H1 (cell line): Measurements from ENCODE around the gene ITGAE. TPM values are rescaled to one million over a fixed set of nuclear protein-coding genes. Genes with fewer than 3 reads are reported as not detected.

Experiments
- CTCF ChIA-PET: fragments of 300-600 bp; sonication (Branson Sonifier 250); formaldehyde crosslinking; loops from one replicate; lab custom pipeline; 2021; ENCODE audit not compliant: partially characterized antibody; lab: Charles Lee
- POLR2A ChIA-PET: fragments of 300-600 bp; sonication (Branson Sonifier 250); formaldehyde crosslinking; loops from one replicate; lab custom pipeline; 2021; ENCODE audit warnings: inconsistent platforms; ENCODE audit not compliant: partially characterized antibody; lab: Charles Lee
- DNase-seq, 2 experiments: peaks; one replicate each; pipeline versions ENCODE4 v3.0.0 to v3.0.0-alpha.2; 2010 to 2022; ENCODE audit warnings: low spot score in 2 of 2, low read depth in 1 of 2, mixed read lengths in 1 of 2
- FAIRE-seq: peaks from 2 replicates; lab custom pipeline; 2011; peaks lifted over from hg19 to GRCh38; lab: Jason Lieb, UNC
- H2AFZ ChIP-seq: 2 replicates; pipeline ENCODE4 v1.8.1; 2012; ENCODE audit warnings: low read length, inconsistent platforms
- H2AK5ac ChIP-seq: 2 replicates; pipeline ENCODE4 v1.6.1; 2013; ENCODE audit warnings: low read depth, low read length
- H2BK120ac ChIP-seq: replicated peaks from 2 replicates; pipeline ENCODE3; 2013; ENCODE audit warnings: low read depth, low read length, inconsistent platforms
- H2BK12ac ChIP-seq: 2 replicates; pipeline ENCODE4 v1.6.1; 2013; ENCODE audit warnings: low read depth, low read length
- H2BK15ac ChIP-seq: 2 replicates; pipeline ENCODE4 v1.6.1; 2013; ENCODE audit warnings: low read length
- H2BK20ac ChIP-seq: 2 replicates; pipeline ENCODE4 v1.6.1; 2013; ENCODE audit warnings: low read length
- H2BK5ac ChIP-seq: 2 replicates; pipeline ENCODE4 v1.6.1; 2013; ENCODE audit warnings: low read depth, low read length
- H3K14ac ChIP-seq: 2 replicates; pipeline ENCODE4 v1.6.1; 2013; ENCODE audit warnings: inconsistent platforms; ENCODE audit not compliant: insufficient read length
- H3K18ac ChIP-seq: 2 replicates; pipeline ENCODE4 v1.6.1; 2013; ENCODE audit warnings: low read length; ENCODE audit errors: extremely low read depth
- H3K23ac ChIP-seq: 2 replicates; pipeline ENCODE4 v1.6.1; 2013; ENCODE audit warnings: inconsistent platforms; ENCODE audit not compliant: insufficient read length
- H3K23me2 ChIP-seq: 2 replicates; pipeline ENCODE4 v1.6.1; 2013; ENCODE audit warnings: low read depth, low read length
- H3K27ac ChIP-seq: 2 replicates; pipeline ENCODE4 v1.6.1; 2011; ENCODE audit warnings: low read depth, low read length, inconsistent platforms
- H3K27me3 ChIP-seq, 4 experiments: replicated peaks in 1 of 4; 1 replicate in 1 of 4; 2 replicates in 3 of 4; pipeline versions ENCODE4 v1.6.1 to v1.8.1; 2011 to 2013; ENCODE audit warnings: low read length in 3 of 4, mild to moderate bottlenecking in 3 of 4, inconsistent platforms in 2 of 4, mixed read lengths in 2 of 4, moderate library complexity in 1 of 4; ENCODE audit not compliant: control insufficient read depth in 3 of 4, insufficient read depth in 3 of 4; ENCODE audit errors: extremely low read depth in 1 of 4
- H3K36me3 ChIP-seq, 4 experiments: 2 replicates each; pipeline versions ENCODE4 v1.6.1 to v1.8.1; 2011 to 2013; ENCODE audit warnings: mild to moderate bottlenecking in 4 of 4, low read length in 3 of 4, moderate library complexity in 2 of 4, control low read depth in 1 of 4, inconsistent platforms in 1 of 4; ENCODE audit not compliant: insufficient read depth in 4 of 4, control insufficient read depth in 2 of 4
- H3K4ac ChIP-seq: replicated peaks from 2 replicates; pipeline ENCODE3; 2013; ENCODE audit warnings: low read length, low read depth, mixed read lengths, inconsistent platforms; ENCODE audit not compliant: insufficient read length
- H3K4me1 ChIP-seq, 4 experiments: replicated peaks in 1 of 4; 1 replicate in 1 of 4; 2 replicates in 3 of 4; pipeline versions ENCODE4 v1.6.1 to v1.8.1; 2011 to 2013; ENCODE audit warnings: low read length in 3 of 4, inconsistent platforms in 2 of 4, mixed read lengths in 1 of 4; ENCODE audit not compliant: insufficient read depth in 4 of 4, control insufficient read depth in 3 of 4
- H3K4me2 ChIP-seq, 2 experiments: 2 replicates each; pipeline versions ENCODE4 v1.6.1 to v1.8.1; 2011 to 2013; ENCODE audit warnings: low read depth in 2 of 2, low read length in 2 of 2, control low read depth in 1 of 2, inconsistent platforms in 1 of 2, mild to moderate bottlenecking in 1 of 2; ENCODE audit not compliant: insufficient read depth in 1 of 2
- H3K4me3 ChIP-seq, 4 experiments: fragments of 200-600, 300-600 bp in 1 of 4; sonication (generic), shearing (Covaris generic), sonication (Bioruptor Twin) in 1 of 4; 2 replicates each; pipeline versions ENCODE4 v1.5.1 to v1.8.1; 2011 to 2016; ENCODE audit warnings: low read length in 4 of 4, low read depth in 3 of 4, control low read depth in 2 of 4, inconsistent platforms in 2 of 4, mild to moderate bottlenecking in 2 of 4, mixed read lengths in 1 of 4, moderate library complexity in 1 of 4; ENCODE audit not compliant: insufficient read depth in 2 of 4; ENCODE audit errors: extremely low read depth in 1 of 4
- H3K56ac ChIP-seq: replicated peaks from 2 replicates; pipeline ENCODE3; 2013; ENCODE audit warnings: low read depth, mild to moderate bottlenecking, mixed read lengths, low read length, inconsistent platforms; ENCODE audit not compliant: insufficient read length
- H3K79me1 ChIP-seq: 2 replicates; pipeline ENCODE4 v1.6.1; 2013; ENCODE audit warnings: low read depth, low read length, control low read depth
- H3K79me2 ChIP-seq, 2 experiments: 2 replicates each; pipeline versions ENCODE4 v1.6.1 to v1.8.1; 2012 to 2013; ENCODE audit warnings: low read length in 2 of 2, mild to moderate bottlenecking in 2 of 2, inconsistent platforms in 1 of 2; ENCODE audit not compliant: insufficient read depth in 2 of 2, control insufficient read depth in 1 of 2
- H3K9ac ChIP-seq, 4 experiments: replicated peaks in 1 of 4; 1 replicate in 1 of 4; 2 replicates in 3 of 4; pipeline versions ENCODE4 v1.6.1 to v1.8.1; 2011 to 2013; ENCODE audit warnings: low read depth in 3 of 4, low read length in 3 of 4, control low read depth in 2 of 4, mild to moderate bottlenecking in 2 of 4, moderate library complexity in 2 of 4, inconsistent platforms in 1 of 4; ENCODE audit errors: extremely low read depth in 1 of 4
- H3K9me3 ChIP-seq, 2 experiments: 2 replicates each; pipeline versions ENCODE4 v1.6.1 to v1.8.1; 2012 to 2013; ENCODE audit warnings: mild to moderate bottlenecking in 2 of 2, moderate library complexity in 2 of 2, control low read depth in 1 of 2, inconsistent platforms in 1 of 2, low read depth in 1 of 2, low read length in 1 of 2, mixed read lengths in 1 of 2; ENCODE audit not compliant: insufficient read depth in 2 of 2
- H4K20me1 ChIP-seq, 2 experiments: replicated peaks in 1 of 2; 2 replicates each; pipeline versions ENCODE3 to v1.8.1; 2011 to 2013; ENCODE audit warnings: inconsistent platforms in 2 of 2, low read length in 2 of 2, mild to moderate bottlenecking in 1 of 2; ENCODE audit not compliant: insufficient read depth in 2 of 2, control insufficient read depth in 1 of 2
- H4K5ac ChIP-seq: 2 replicates; pipeline ENCODE4 v1.6.1; 2013; ENCODE audit warnings: low read length, low read depth, mixed read lengths, inconsistent platforms; ENCODE audit not compliant: insufficient read length
- H4K8ac ChIP-seq: 2 replicates; pipeline ENCODE4 v1.8.0; 2013; ENCODE audit warnings: mild to moderate bottlenecking, moderate library complexity, low read length, inconsistent platforms; ENCODE audit not compliant: insufficient read depth; ENCODE audit errors: extremely low read depth
- H4K91ac ChIP-seq: replicated peaks from 2 replicates; pipeline ENCODE3; 2013; ENCODE audit warnings: low read length, mixed read lengths, inconsistent platforms; ENCODE audit not compliant: insufficient read length
- ASH2L ChIP-seq: fragments of 200-600, 300-600 bp; sonication (generic); IDR thresholded peaks from one replicate; pipeline ENCODE4 v1.7.1; 2017; ENCODE audit warnings: low read length
- ATF3 ChIP-seq: IDR thresholded peaks from 2 replicates; pipeline ENCODE4 v1.6.1; 2011; ENCODE audit warnings: low read depth, mild to moderate bottlenecking, low read length; ENCODE audit not compliant: insufficient read depth
- EGR1 ChIP-seq: IDR thresholded peaks from 2 replicates; pipeline ENCODE4 v1.6.1; 2011; ENCODE audit warnings: low read depth, low read length, borderline replicate concordance
- JUND ChIP-seq: IDR thresholded peaks from 2 replicates; pipeline ENCODE4 v1.6.1; 2011; ENCODE audit warnings: mild to moderate bottlenecking, improper control_type of control experiment, low read length
- KDM1A ChIP-seq: fragments of 200-600, 300-600 bp; sonication (generic); IDR thresholded peaks from 2 replicates; pipeline ENCODE4 v1.7.1; 2016; ENCODE audit warnings: mild to moderate bottlenecking, low read length, borderline replicate concordance
- KDM4A ChIP-seq: IDR thresholded peaks from one replicate; pipeline ENCODE4 v1.7.1; 2012; ENCODE audit warnings: low read depth, mild to moderate bottlenecking, moderate library complexity, low read length, inconsistent platforms; ENCODE audit not compliant: severe bottlenecking
- MAX ChIP-seq: IDR thresholded peaks from 2 replicates; pipeline ENCODE4 v1.6.1; 2012; ENCODE audit warnings: inconsistent platforms
- RNF2 ChIP-seq: fragments of 200-900, 300-1000 bp; sonication (generic); IDR thresholded peaks from 2 replicates; pipeline ENCODE4 v1.7.1; 2016; ENCODE audit warnings: borderline replicate concordance, low read depth, mild to moderate bottlenecking, antibody characterized with exemption, low read length; ENCODE audit not compliant: poor library complexity, severe bottlenecking; ENCODE audit errors: missing control alignments
- SIRT6 ChIP-seq: IDR thresholded peaks from one replicate; pipeline ENCODE4 v1.7.1; 2012; ENCODE audit warnings: low read length, inconsistent platforms
- SRF ChIP-seq: IDR thresholded peaks from 2 replicates; pipeline ENCODE4 v1.6.1; 2011; ENCODE audit warnings: mild to moderate bottlenecking, low read depth, low read length, moderate library complexity
- SUZ12 ChIP-seq: fragments of 200-600 bp; sonication (generic); IDR thresholded peaks from 2 replicates; pipeline ENCODE4 v1.6.1; 2012; ENCODE audit warnings: mild to moderate bottlenecking, inconsistent platforms, low read length, moderate library complexity, mixed read lengths
- TBP ChIP-seq: IDR thresholded peaks from 2 replicates; pipeline ENCODE4 v1.6.1; 2011; ENCODE audit warnings: low read depth, low read length, improper control_type of control experiment
- WGBS, 2 experiments: shearing (Covaris generic) in 1 of 2; methylation state at CpG; one replicate each; pipeline versions ENCODE4 v1.1.6 to v1.1.7; 2013 to 2015; ENCODE audit warnings: low lambda C conversion rate in 2 of 2, mixed read lengths in 2 of 2, inconsistent platforms in 1 of 2, low coverage in 1 of 2, missing lambda C conversion rate in 1 of 2; ENCODE audit not compliant: insufficient replicate concordance in 2 of 2, insufficient coverage in 1 of 2, insufficient read length in 1 of 2; ENCODE audit errors: extremely low coverage in 1 of 2, missing lambda C conversion rate in 1 of 2; 5-methylcytosine and 5-hydroxymethylcytosine counted together
- polyA plus RNA-seq, 7 experiments: library from polyadenylated mRNA; depleted of rRNA in 3 of 7; stranded (reverse) in 5 of 7; unstranded in 2 of 7; fragments of >200 nt in 5 of 7; fragments of 200-250 nt in 2 of 7; gene quantifications; 1 replicate in 5 of 7; 2 replicates in 1 of 7; 4 replicates in 1 of 7; pipeline versions ENCODE4 v1.2.1 to v1.2.3, GENCODE V29; 2011 to 2013; ENCODE audit warnings: missing spikeins in 2 of 7, mixed read lengths in 2 of 7
- total RNA-seq: library from RNA; stranded (reverse); fragmentation: NEBNext Ultra II Directional; extraction: Animal tissue kit (Norgen Biotek cat#: 25700); gene quantifications from 2 replicates; pipeline ENCODE4 v1.2.1, GENCODE V29; 2021

ITGAE gene
- total and polyA plus RNA-seq, 2 of the 8 experiments (the other 6 are each of a cell fraction or from before 2014, with no cell fraction given) = 23.2 to 43.1 TPM

GRCh38 chr17:3727041-3727440 lies 73.9 kb downstream of the ITGAE start:
- no peak overlapping the region for H2BK5ac ChIP-seq
- H3K14ac ChIP-seq = no peak overlapping the region
- H2BK120ac ChIP-seq = no peak overlapping the region
- H2AFZ ChIP-seq = no peak overlapping the region
- no peak overlapping the region for H2AK5ac ChIP-seq
- WGBS, 2 experiments = 94% methylated on average over 2 of the region's 2 CpGs; no CpG with 5 or more reads in 1 of the 2 experiments
- H3K27me3 ChIP-seq = no peaks in the 10 kb centered on the region
- H3K4me1 ChIP-seq = peaks cover 4 to 13% (median 9%) of the 10 kb centered on the region in 4 experiments; a peak in 5 of 7 replicates
- no peak overlapping the region for H3K23ac ChIP-seq
- H4K8ac ChIP-seq = no peak overlapping the region
- H4K20me1 ChIP-seq = peaks cover 4 to 18% of the 10 kb centered on the region in 2 experiments
- H3K23me2 ChIP-seq = peaks cover 12% of the 10 kb centered on the region
- H2BK15ac ChIP-seq = no peak overlapping the region
- H4K5ac ChIP-seq = no peak overlapping the region
- ChIA-PET POLR2A (interaction anchor here (0.7 to 1.2 kb wide), 4 partner anchors 9 to 12 kb away, joined by 3 read pairs; no protein-coding TSS in a partner anchor), CTCF (interaction anchor here (9.3 kb wide), 1 partner anchor 10 kb away, joined by 72 read pairs; no protein-coding TSS in a partner anchor)
- no peak overlapping the region for H3K18ac ChIP-seq
- peaks cover 10 to 42% of the 10 kb centered on the region in 2 experiments for H3K79me2 ChIP-seq
- no peak overlapping the region for H3K4me2 ChIP-seq
- no peak overlapping the region for H3K9ac ChIP-seq
- H3K4me3 ChIP-seq = no peak overlapping the region
- peaks cover 8 to 25% (median 11%) of the 10 kb centered on the region in 4 experiments for H3K36me3 ChIP-seq
- FAIRE-seq (no peak), DNase-seq (no peak)
- no peak overlapping the region for H4K91ac ChIP-seq
- no peak overlapping the region for H3K4ac ChIP-seq
- peaks cover 14% of the 10 kb centered on the region for H3K79me1 ChIP-seq
- no peak overlapping the region for H2BK20ac ChIP-seq
- no peaks in the 10 kb centered on the region for H3K9me3 ChIP-seq
- H3K27ac ChIP-seq = no peak overlapping the region
- H3K56ac ChIP-seq = no peak overlapping the region
- H2BK12ac ChIP-seq = no peak overlapping the region
- TF ChIP-seq TBP (no peak), ASH2L (no peak), KDM4A (no peak), SUZ12 (no peak), SIRT6 (no peak), SRF (no peak), MAX (no peak), RNF2 (no peak), EGR1 (no peak), KDM1A (no peak), JUND (no peak), ATF3 (no peak)
